DOHH2 (cell line): ENCODE results near the gene HDAC6.
"Not testable (repeated sequence)": the region's sequence is repeated elsewhere in the genome, so short reads cannot be mapped to it uniquely, and the experiment has no call there.

Experiments
- CTCF ChIP-seq: fragments of 200-600 bp; sonication (generic); IDR thresholded peaks from one replicate; pipeline ENCODE4 v1.5.1; 2014; ENCODE audit warnings: antibody characterized with exemption, mild to moderate bottlenecking, low read depth, low read length; ENCODE audit not compliant: poor library complexity, severe bottlenecking
- EZH2phosphoT487 ChIP-seq: fragments of 200-600 bp; sonication (generic); IDR thresholded peaks from 2 replicates; pipeline ENCODE4 v1.6.1; 2017; ENCODE audit warnings: borderline replicate concordance, mild to moderate bottlenecking, antibody characterized with exemption, low read length, moderate library complexity, mixed read lengths

GRCh38 chrX:48819394-48819793, 17.5 kb downstream of the HDAC6 start:
- TF ChIP-seq CTCF, EZH2phosphoT487: not testable (repeated sequence)
